HG03457 (cell line): ENCODE measurements around the gene HSDL2.
"Not testable (repeated sequence)": the region's sequence is repeated elsewhere in the genome, so short reads cannot be mapped to it uniquely, and the experiment has no call there.

Experiments
- ATAC-seq: cut with Tn5 transposase; IDR thresholded peaks from one replicate; pipeline ENCODE4 v1.9.1; 2021; ENCODE audit warnings: moderate number of reproducible peaks; ENCODE audit not compliant: unreplicated experiment

The HSDL2 gene

DNA sequence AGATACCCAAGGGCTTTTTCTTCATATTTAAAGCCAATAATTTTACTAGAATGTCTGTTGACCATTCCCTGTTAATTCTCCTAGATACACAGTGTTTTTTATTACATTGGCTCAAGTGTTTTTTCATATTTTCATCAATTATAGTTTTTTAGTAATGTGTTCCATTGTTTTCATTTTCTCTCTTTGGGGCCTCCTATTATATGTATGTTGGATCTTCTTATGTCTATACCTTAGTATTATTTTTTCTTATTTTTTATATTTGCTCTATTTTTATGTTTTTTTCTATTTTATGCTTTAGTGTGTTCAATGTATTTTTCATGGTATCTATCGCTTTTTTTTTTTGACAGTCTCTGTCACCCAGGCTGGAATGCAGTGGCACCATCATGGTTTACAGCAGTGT lies 114.2 kb downstream of the HSDL2 start:
- no peak for ATAC-seq

- ATAC-seq, result no peak
Observed at GRCh38 chr9:112495614-112496013, 115.7 kb downstream of the HSDL2 start.

DNA sequence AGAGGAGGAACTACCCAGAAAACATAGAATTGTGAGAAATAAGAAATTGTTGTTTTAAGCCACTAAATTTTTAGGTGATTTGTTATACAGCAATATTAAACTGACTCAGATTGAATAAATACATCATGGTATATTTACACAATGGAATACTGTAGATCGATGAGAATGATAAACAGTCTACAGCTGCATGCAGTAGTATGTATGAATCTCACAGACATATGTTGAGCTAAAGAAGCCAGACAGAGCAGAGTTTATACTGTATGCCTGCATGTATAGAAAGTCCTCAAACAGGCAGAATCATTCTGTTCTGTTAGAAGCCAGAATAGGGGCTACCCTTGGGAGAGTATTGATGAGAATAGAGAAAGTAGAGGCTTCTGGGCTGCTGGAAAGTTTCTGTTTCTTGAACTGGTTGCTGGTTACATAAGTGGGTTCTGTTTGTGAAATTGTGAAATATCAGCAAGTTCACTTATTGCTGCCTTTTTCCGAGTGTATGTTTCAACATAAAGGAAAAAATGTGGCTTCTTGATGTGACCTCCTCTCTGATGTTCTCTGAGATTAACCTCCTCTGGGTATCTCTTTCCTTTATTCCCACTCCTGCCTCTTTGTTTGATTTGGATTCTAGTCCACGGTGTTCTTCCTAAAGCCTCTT lies 116.3 kb downstream of the HSDL2 start:
- ATAC-seq, result no peak

GRCh38 chr9:112500842-112501241 lies 120.9 kb downstream of the HSDL2 start:
- no peak for ATAC-seq

- no peak for ATAC-seq
Observed at GRCh38 chr9:112501287-112501686, 121.4 kb downstream of the HSDL2 start.

- ATAC-seq, result no peak
Observed at GRCh38 chr9:112502175-112502946, 122.5 kb downstream of the HSDL2 start.

DNA sequence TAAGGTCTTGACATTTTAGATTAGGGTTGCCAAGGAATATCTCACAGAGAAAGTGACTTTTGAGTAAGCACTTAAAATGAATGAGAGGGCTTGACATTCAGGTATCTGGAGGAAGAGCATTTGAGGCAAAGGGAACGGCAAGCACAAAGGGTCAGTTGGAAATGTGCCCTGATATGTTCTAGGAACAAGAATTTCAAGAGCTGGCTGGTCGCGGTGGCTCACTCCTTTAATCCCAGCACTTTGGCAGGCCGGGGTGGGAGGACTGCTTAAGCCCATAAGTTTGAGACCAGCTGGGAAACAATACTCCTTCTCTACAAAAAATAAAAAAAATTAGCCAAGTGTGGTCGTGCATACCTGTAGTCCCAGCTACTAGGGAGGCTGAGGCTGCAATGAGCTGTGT lies 123.3 kb downstream of the HSDL2 start:
- ATAC-seq, result no peak

GRCh38 chr9:112505086-112505485 lies 125.2 kb downstream of the HSDL2 start:
- no peak for ATAC-seq

- ATAC-seq, result no peak
Observed at GRCh38 chr9:112505607-112506006, 125.7 kb downstream of the HSDL2 start.

- no peak for ATAC-seq
Observed at GRCh38 chr9:112506571-112506970, 126.7 kb downstream of the HSDL2 start.

GRCh38 chr9:112507001-112507680 lies 127.2 kb downstream of the HSDL2 start:
- no peak for ATAC-seq

DNA sequence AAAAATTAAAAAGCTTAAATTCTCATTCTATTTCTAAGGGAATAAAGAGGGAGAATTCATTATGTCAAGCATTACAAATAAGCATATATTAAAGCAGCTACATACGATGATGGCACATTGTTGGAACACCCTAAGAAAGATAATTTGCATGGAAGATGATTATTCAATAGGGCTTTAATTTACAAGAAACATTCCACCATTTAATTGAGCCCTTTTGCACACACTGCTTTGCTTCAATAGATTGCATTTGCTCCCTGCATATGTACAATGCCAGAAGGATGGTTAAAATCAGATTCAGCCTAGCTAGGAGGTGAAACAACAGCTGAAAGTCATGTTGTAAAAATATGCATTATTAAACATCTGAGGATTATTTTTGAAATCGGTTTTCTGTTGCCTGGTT lies 128.5 kb downstream of the HSDL2 start:
- ATAC-seq, result no peak

- not testable (repeated sequence) for ATAC-seq
Observed at GRCh38 chr9:112512377-112512776, 132.5 kb downstream of the HSDL2 start.

- no peak for ATAC-seq
Observed at GRCh38 chr9:112516769-112517168, 136.9 kb downstream of the HSDL2 start.

GRCh38 chr9:112520069-112520468 lies 140.2 kb downstream of the HSDL2 start:
- ATAC-seq, result no peak

DNA sequence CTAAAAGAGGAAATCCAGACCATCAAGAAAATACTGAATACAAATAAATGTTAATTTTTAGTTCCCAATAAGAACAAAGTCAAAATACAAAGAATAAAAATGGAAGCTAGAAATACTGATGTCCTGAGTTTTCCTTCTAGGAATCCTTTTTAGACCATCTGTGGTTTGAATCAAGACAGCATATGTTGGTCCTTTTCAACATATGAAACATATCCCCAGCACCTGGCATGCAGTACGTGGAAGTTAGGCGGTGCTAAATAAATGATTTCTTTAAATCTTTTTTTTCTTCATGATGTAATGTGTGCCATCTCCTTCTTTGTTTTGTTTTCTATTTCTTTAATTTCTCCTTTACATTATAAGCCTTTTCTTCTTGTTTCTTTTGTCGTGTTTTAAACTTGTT lies 140.7 kb downstream of the HSDL2 start:
- ATAC-seq, result no peak
